GM12865 (cell line): Measurements from ENCODE around the gene NRAP.

ENCODE experiments used
- DNase-seq: peaks from one replicate; pipeline ENCODE4 v3.0.0; 2010; ENCODE audit warnings: low read depth
- H3K4me3 ChIP-seq: 2 replicates; pipeline ENCODE4 v1.5.1; 2011; ENCODE audit warnings: mild to moderate bottlenecking, low read depth, low read length, control low read depth
- CTCF ChIP-seq: IDR thresholded peaks from 2 replicates; pipeline ENCODE4 v1.5.1; 2011; ENCODE audit warnings: low read length, control low read depth, low read depth, inconsistent platforms; ENCODE audit not compliant: insufficient read depth; ENCODE audit errors: missing control alignments

The NRAP gene

GRCh38 chr10:113613977-113614690, 49.7 kb downstream of the NRAP start:
- DNase-seq: no peak
- no peak for TF ChIP-seq CTCF
- H3K4me3 ChIP-seq: no peak overlapping the region

- no peak for DNase-seq
- TF ChIP-seq CTCF: no peak
- H3K4me3 ChIP-seq: no peak overlapping the region
Measured at GRCh38 chr10:113613427-113613826, 50.4 kb downstream of the NRAP start.

- no peak overlapping the region for H3K4me3 ChIP-seq
- TF ChIP-seq CTCF: no peak
- no peak for DNase-seq
Measured at GRCh38 chr10:113612154-113612553, 51.7 kb downstream of the NRAP start.

GRCh38 chr10:113610631-113611601, 52.9 kb downstream of the NRAP start:
- DNase-seq: no peak
- H3K4me3 ChIP-seq: no peak overlapping the region
- TF ChIP-seq CTCF: no peak

- no peak for DNase-seq
- TF ChIP-seq CTCF: no peak
- no peak overlapping the region for H3K4me3 ChIP-seq
Measured at GRCh38 chr10:113609704-113610108, 54.1 kb downstream of the NRAP start.

GRCh38 chr10:113605268-113605978, 58.4 kb downstream of the NRAP start:
- H3K4me3 ChIP-seq: no peak overlapping the region
- no peak for TF ChIP-seq CTCF
- no peak for DNase-seq
